IMR-90 (cell line): ENCODE measurements around the gene PDE8B. TPM values are rescaled to one million over a fixed set of nuclear protein-coding genes. Genes with fewer than 3 reads are reported as not detected.

ENCODE experiments used
- ATAC-seq: fragments of 200-7000 bp; cut with Tn5 transposase; 2 replicates; pipeline ENCODE4 v1.9.1; 2020; ENCODE audit warnings: low read depth, mild to moderate bottlenecking, moderate library complexity
- BruUV-seq: library from RNA; stranded (reverse); fragments of 400-500 nt; replicated peaks from 2 replicates; lab custom pipeline; 2021; lab: Mats Ljungman, UMichigan
- CTCF ChIA-PET: fragments of 300-600 bp; formaldehyde crosslinking; extraction: SDS; loops from one replicate; lab custom pipeline; 2021; ENCODE audit warnings: antibody characterized with exemption; lab: Yijun Ruan, JAX
- POLR2A ChIA-PET: fragments of 300-600 bp; sonication (Branson Sonifier 250); formaldehyde crosslinking; loops from one replicate; lab custom pipeline; 2022; ENCODE audit warnings: antibody characterized with exemption; ENCODE audit not compliant: unreplicated experiment; lab: Charles Lee
- DNase-seq: peaks from one replicate; pipeline ENCODE4 v3.0.0; 2013
- H2AFZ ChIP-seq: replicated peaks from 2 replicates; pipeline ENCODE3; 2013; ENCODE audit warnings: low read length, mild to moderate bottlenecking; ENCODE audit not compliant: poor library complexity
- H2AK5ac ChIP-seq: 2 replicates; pipeline ENCODE4 v1.6.1; 2013; ENCODE audit warnings: low read depth, low read length, inconsistent platforms
- H2AK9ac ChIP-seq: replicated peaks from 2 replicates; pipeline ENCODE3; 2013; ENCODE audit warnings: mild to moderate bottlenecking, low read depth, low read length, moderate library complexity; ENCODE audit not compliant: poor library complexity
- H2BK120ac ChIP-seq: 2 replicates; pipeline ENCODE4 v1.6.1; 2013; ENCODE audit warnings: low read depth, low read length, inconsistent platforms
- H2BK15ac ChIP-seq: 3 replicates; pipeline ENCODE4 v1.6.1; 2013; ENCODE audit warnings: low read depth, low read length, inconsistent platforms
- H2BK20ac ChIP-seq: 2 replicates; pipeline ENCODE4 v1.6.1; 2013; ENCODE audit warnings: low read depth, mild to moderate bottlenecking, inconsistent platforms, low read length, moderate library complexity
- H2BK5ac ChIP-seq: 2 replicates; pipeline ENCODE4 v1.6.1; 2013; ENCODE audit warnings: mild to moderate bottlenecking, low read depth, low read length, inconsistent platforms; ENCODE audit not compliant: poor library complexity, severe bottlenecking
- H3K14ac ChIP-seq: replicated peaks from 2 replicates; pipeline ENCODE4 v1.6.1; 2013; ENCODE audit warnings: low read depth, low read length, inconsistent platforms
- H3K18ac ChIP-seq: 2 replicates; pipeline ENCODE4 v1.6.1; 2013; ENCODE audit warnings: low read depth, low read length, control low read depth
- H3K23ac ChIP-seq: 2 replicates; pipeline ENCODE4 v1.6.1; 2013; ENCODE audit warnings: low read depth, low read length, inconsistent platforms
- H3K27ac ChIP-seq: 2 replicates; pipeline ENCODE4 v1.5.1; 2013; ENCODE audit warnings: mild to moderate bottlenecking, control low read depth, low read length; ENCODE audit not compliant: insufficient read depth
- H3K27me3 ChIP-seq: 2 replicates; pipeline ENCODE4 v1.6.1; 2013; ENCODE audit warnings: low read length; ENCODE audit not compliant: control insufficient read depth, insufficient read depth
- H3K36me3 ChIP-seq: 2 replicates; pipeline ENCODE4 v1.6.1; 2013; ENCODE audit warnings: low read length, mixed read lengths; ENCODE audit not compliant: control insufficient read depth, insufficient read depth
- H3K4ac ChIP-seq: 2 replicates; pipeline ENCODE4 v1.6.1; 2013; ENCODE audit warnings: low read depth, low read length, inconsistent platforms
- H3K4me1 ChIP-seq: 2 replicates; pipeline ENCODE4 v1.6.1; 2013; ENCODE audit warnings: low read length, mixed read lengths; ENCODE audit not compliant: control insufficient read depth, insufficient read depth
- H3K4me2 ChIP-seq: 2 replicates; pipeline ENCODE4 v1.6.1; 2013; ENCODE audit warnings: low read depth, mild to moderate bottlenecking, control low read depth, low read length, moderate library complexity
- H3K4me3 ChIP-seq: 2 replicates; pipeline ENCODE4 v1.5.1; 2013; ENCODE audit warnings: low read depth, mild to moderate bottlenecking, control low read depth, low read length, moderate library complexity; ENCODE audit not compliant: insufficient read depth
- H3K56ac ChIP-seq: 2 replicates; pipeline ENCODE4 v1.6.1; 2013; ENCODE audit warnings: low read length, inconsistent platforms; ENCODE audit not compliant: insufficient read depth; ENCODE audit errors: extremely low read depth
- H3K79me1 ChIP-seq, 2 experiments: 2 replicates each; pipeline ENCODE4 v1.6.1; 2013; ENCODE audit warnings: low read length in 2 of 2, inconsistent platforms in 1 of 2, low read depth in 1 of 2
- H3K9ac ChIP-seq: 2 replicates; pipeline ENCODE4 v1.6.1; 2013; ENCODE audit warnings: low read depth, low read length, control low read depth
- H3K9me1 ChIP-seq: 2 replicates; pipeline ENCODE4 v1.6.1; 2013; ENCODE audit warnings: low read length, inconsistent platforms; ENCODE audit not compliant: insufficient read depth
- H3K9me3 ChIP-seq: 2 replicates; pipeline ENCODE4 v1.6.1; 2013; ENCODE audit warnings: low read length; ENCODE audit not compliant: control insufficient read depth, insufficient read depth
- H4K20me1 ChIP-seq: 2 replicates; pipeline ENCODE4 v1.6.1; 2013; ENCODE audit warnings: low read length, inconsistent platforms; ENCODE audit not compliant: insufficient read depth
- H4K5ac ChIP-seq: 2 replicates; pipeline ENCODE4 v1.6.1; 2013; ENCODE audit warnings: mild to moderate bottlenecking, low read depth, low read length, control low read depth
- H4K8ac ChIP-seq, 2 experiments: 2 replicates each; pipeline ENCODE4 v1.6.1; 2013; ENCODE audit warnings: low read depth in 2 of 2, low read length in 2 of 2, control low read depth in 1 of 2, inconsistent platforms in 1 of 2
- H4K91ac ChIP-seq: 2 replicates; pipeline ENCODE4 v1.6.1; 2013; ENCODE audit warnings: low read depth, low read length, inconsistent platforms; ENCODE audit not compliant: insufficient read depth
- CEBPB ChIP-seq: IDR thresholded peaks from 2 replicates; pipeline ENCODE4 v1.6.1; 2012; ENCODE audit warnings: low read depth, low read length, improper control_type of control experiment
- MAZ ChIP-seq: IDR thresholded peaks from 2 replicates; pipeline ENCODE4 v1.6.1; 2012; ENCODE audit warnings: low read depth, mild to moderate bottlenecking, low read length, improper control_type of control experiment, moderate library complexity, borderline replicate concordance
- WGBS, 2 experiments: methylation state at CpG; one replicate each; pipeline versions ENCODE4 v1.1.5 to v1.1.7; 2013; ENCODE audit warnings: missing lambda C conversion rate in 2 of 2; ENCODE audit not compliant: insufficient read length in 1 of 2; ENCODE audit errors: extremely low coverage in 2 of 2; 5-methylcytosine and 5-hydroxymethylcytosine counted together
- dilution Hi-C: fragments of 300-500 bp; cut with HindIII; formaldehyde crosslinking; loops from one replicate; pipeline ENCODE4 v1.14.3; 2018; ENCODE audit warnings: low sequenced_read_pairs; ENCODE audit not compliant: unreplicated experiment
- in situ Hi-C: fragments of 300-500 bp; cut with MboI; formaldehyde crosslinking; loops from 3 replicates; pipeline ENCODE4 v1.14.3; 2019; ENCODE audit warnings: low sequenced_read_pairs, inconsistent platforms, mixed read lengths
- intact Hi-C: fragments of 100-400 bp; cut with micrococcal nuclease; formaldehyde crosslinking; loops from 2 replicates; pipeline ENCODE4 v1.10.0; 2022
- polyA plus RNA-seq, 3 experiments: library from polyadenylated mRNA; depleted of rRNA; stranded (reverse); fragments of >200 nt; gene quantifications; 2 replicates each; pipeline ENCODE4 v1.2.3, GENCODE V29; 2012; ENCODE audit warnings: low replicate concordance in 1 of 3
- total RNA-seq: library from RNA; depleted of rRNA; stranded (reverse); fragments of >200 nt; gene quantifications from 2 replicates; pipeline ENCODE4 v1.2.3, GENCODE V29; 2012

Gene PDE8B
- total and polyA plus RNA-seq, 2 of the 4 experiments (the other 2 are of a cell fraction) = under 0.01 to 0.03 TPM

- ChIA-PET POLR2A (no interaction called here), CTCF (no interaction called here)
- intact Hi-C loops = no loop called here
- Histone ChIP-seq H3K4me1 (peaks cover 3% of the 10 kb centered on the region; the same call in 1 of the 2 replicates), H2BK120ac (no peak overlapping the region), H4K5ac (no peak overlapping the region), H2BK20ac (no peak overlapping the region), H3K9me3 (no peaks in the 10 kb centered on the region), H3K18ac (no peak overlapping the region), H2BK5ac (no peak overlapping the region), H3K9ac (no peak overlapping the region), H3K4me2 (no peak overlapping the region), H3K23ac (no peak overlapping the region), H2AFZ (no peak overlapping the region), H3K36me3 (no peaks in the 10 kb centered on the region), H3K4me3 (no peak overlapping the region), H2AK5ac (no peak overlapping the region), H4K91ac (no peak overlapping the region), H3K56ac (no peak overlapping the region), H4K8ac (no peak overlapping the region), H3K27me3 (no peaks in the 10 kb centered on the region; the same call in 1 of the 2 replicates), H3K79me1 (no peaks in the 10 kb centered on the region), H3K4ac (no peak overlapping the region), H3K9me1 (peaks cover 7% of the 10 kb centered on the region; the same call in 1 of the 2 replicates), H2BK15ac (no peak overlapping the region), H3K27ac (no peak overlapping the region), H2AK9ac (no peak overlapping the region), H4K20me1 (no peaks in the 10 kb centered on the region), H3K14ac (no peak overlapping the region)
- no TSS peak for BruUV-seq
- ATAC-seq (peak; percentile 62), DNase-seq (peak; percentile 57)
- no CpG with 5 or more reads among the region's 1 CpG for WGBS, 2 experiments
- dilution Hi-C loops = no loop called here
- in situ Hi-C loops = no loop called here
- TF ChIP-seq MAZ (no peak), CEBPB (peak; percentile 85)
These were observed 101.9 kb downstream of the PDE8B start for GRCh38 chr5:77312413-77312812.
